COLO668 (cell line): ENCODE measurements around the gene ARHGEF11.
A peak's percentile ranks its signal among the peaks of the same experiment; 100 is the strongest.

Experiments
- DNase-seq: peaks from one replicate; lab custom pipeline; 2025; ENCODE audit not compliant: unreplicated experiment; lab: John Stamatoyannopoulos, UW

The ARHGEF11 gene

GRCh38 chr1:156898161-156898566, 147.4 kb downstream of the ARHGEF11 start:
- no peak for DNase-seq

GRCh38 chr1:156897078-156897825, 148.3 kb downstream of the ARHGEF11 start:
- no peak for DNase-seq

- DNase-seq = no peak
These were observed 149.0 kb downstream of the ARHGEF11 start for GRCh38 chr1:156896490-156897033.

- no peak for DNase-seq
These were observed 149.6 kb downstream of the ARHGEF11 start for GRCh38 chr1:156895927-156896326.

GRCh38 chr1:156895455-156895812, 150.1 kb downstream of the ARHGEF11 start:
- DNase-seq = no peak

GRCh38 chr1:156894711-156895454, 150.7 kb downstream of the ARHGEF11 start:
- DNase-seq = no peak

- no peak for DNase-seq
These were observed 151.5 kb downstream of the ARHGEF11 start for GRCh38 chr1:156894001-156894400.

GRCh38 chr1:156893048-156893953, 152.2 kb downstream of the ARHGEF11 start, which contains the start of gene PEAR1:
PEAR1 (plus strand) TSS chr1:156893718; CDS start chr1:156903927, 10,209 bp downstream.
- no peak for DNase-seq

GRCh38 chr1:156892190-156893047, 153.1 kb downstream of the ARHGEF11 start:
- peak; percentile 84 for DNase-seq

- DNase-seq = peak; percentile 80
These were observed 155.6 kb downstream of the ARHGEF11 start for GRCh38 chr1:156889802-156890580.

GRCh38 chr1:156887734-156888133, 157.8 kb downstream of the ARHGEF11 start:
- DNase-seq = no peak

- no peak for DNase-seq
These were observed 158.2 kb downstream of the ARHGEF11 start for GRCh38 chr1:156887317-156887716.

GRCh38 chr1:156886583-156887281, 158.8 kb downstream of the ARHGEF11 start:
- DNase-seq = no peak

- DNase-seq = no peak
These were observed 159.6 kb downstream of the ARHGEF11 start for GRCh38 chr1:156885880-156886355.

GRCh38 chr1:156885314-156885713, 160.2 kb downstream of the ARHGEF11 start:
- DNase-seq = no peak
